GM21515 (cell line): Measurements from ENCODE around the gene ZNF768.
"Not testable (repeated sequence)": the region's sequence is repeated elsewhere in the genome, so short reads cannot be mapped to it uniquely, and the experiment has no call there.

Experiments
- ATAC-seq: cut with Tn5 transposase; IDR thresholded peaks from one replicate; pipeline ENCODE4 v1.9.1; 2021; ENCODE audit not compliant: unreplicated experiment

ZNF768 gene

DNA sequence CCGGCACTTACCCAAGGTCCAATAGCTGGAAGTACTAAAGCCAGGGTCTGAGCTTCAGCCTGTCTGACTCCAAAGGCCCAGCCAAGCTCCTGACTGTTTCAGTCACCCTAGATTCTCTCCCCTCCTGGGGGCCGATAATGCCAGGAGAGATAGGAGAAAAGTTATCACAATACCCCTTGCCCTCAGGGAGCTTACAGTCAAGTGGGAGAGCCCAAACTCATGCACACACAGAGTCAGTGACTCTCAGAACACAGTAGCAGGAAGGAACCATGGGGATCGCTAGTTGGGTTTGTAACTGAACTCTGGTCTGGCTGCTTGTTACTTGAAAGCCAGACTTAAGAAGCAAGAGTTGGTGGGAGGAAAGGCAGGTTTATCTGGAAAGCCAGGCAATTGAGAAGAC lies 14.9 kb downstream of the ZNF768 start:
- ATAC-seq = no peak

DNA sequence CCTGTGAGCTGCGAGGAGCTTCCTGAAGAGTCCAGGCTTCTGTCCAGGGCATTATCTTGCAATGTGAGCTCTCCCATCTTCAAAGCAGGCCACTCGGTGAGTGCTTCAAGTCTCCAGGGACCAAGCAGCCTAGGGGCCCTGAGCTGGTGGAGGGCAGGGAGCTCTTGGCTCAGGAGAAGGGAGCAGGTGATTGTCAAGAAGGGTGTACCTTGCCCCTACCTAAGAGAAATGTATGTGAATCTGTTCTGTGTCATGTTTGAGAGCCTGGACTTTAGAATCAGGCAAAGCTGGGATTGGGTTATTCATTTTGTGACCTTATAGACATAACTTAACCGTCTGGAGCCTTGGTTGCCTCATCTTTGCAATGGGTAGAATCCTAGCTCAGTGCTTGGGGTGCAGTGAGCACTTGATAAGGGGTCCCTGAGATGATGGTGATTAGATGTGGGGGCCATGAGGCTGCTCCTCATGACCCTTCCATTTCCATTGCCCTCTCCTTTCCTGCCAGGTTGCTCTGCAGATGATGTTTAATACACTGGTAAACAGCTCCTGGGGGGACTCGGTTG lies 15.9 kb downstream of the ZNF768 start:
- no peak for ATAC-seq

DNA sequence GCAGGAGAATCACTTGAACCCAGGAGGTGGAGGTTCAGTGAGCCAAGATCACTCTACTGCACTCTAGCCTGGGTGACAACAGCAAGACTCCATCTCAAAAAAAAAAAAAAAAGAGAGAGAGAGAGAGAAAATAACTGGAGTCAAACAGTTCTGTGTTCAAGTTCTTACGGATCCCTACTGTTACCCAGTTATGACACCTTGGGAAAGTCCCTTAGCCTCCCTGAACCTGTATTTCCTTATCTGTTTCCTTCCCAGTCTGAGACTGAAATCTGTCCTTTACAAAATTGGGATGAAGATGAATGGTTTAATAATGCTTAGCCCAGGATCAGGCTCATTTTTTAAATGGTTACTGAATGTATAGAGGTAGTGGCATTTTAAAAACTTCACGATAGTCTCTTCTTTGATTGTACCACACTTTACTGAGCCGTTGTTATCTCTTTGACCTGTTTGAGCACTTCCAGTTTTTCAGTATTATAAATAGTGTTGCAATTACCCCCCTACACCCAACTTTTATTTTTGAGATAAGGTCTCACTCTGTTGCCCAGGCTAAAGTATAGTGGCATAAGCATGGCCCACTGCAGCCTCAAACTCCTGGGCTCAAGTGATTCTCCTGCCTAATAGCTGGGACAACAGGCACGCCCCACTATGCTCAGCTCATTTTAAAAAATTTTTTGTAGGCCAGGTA lies 17.1 kb downstream of the ZNF768 start:
- ATAC-seq = no peak

DNA sequence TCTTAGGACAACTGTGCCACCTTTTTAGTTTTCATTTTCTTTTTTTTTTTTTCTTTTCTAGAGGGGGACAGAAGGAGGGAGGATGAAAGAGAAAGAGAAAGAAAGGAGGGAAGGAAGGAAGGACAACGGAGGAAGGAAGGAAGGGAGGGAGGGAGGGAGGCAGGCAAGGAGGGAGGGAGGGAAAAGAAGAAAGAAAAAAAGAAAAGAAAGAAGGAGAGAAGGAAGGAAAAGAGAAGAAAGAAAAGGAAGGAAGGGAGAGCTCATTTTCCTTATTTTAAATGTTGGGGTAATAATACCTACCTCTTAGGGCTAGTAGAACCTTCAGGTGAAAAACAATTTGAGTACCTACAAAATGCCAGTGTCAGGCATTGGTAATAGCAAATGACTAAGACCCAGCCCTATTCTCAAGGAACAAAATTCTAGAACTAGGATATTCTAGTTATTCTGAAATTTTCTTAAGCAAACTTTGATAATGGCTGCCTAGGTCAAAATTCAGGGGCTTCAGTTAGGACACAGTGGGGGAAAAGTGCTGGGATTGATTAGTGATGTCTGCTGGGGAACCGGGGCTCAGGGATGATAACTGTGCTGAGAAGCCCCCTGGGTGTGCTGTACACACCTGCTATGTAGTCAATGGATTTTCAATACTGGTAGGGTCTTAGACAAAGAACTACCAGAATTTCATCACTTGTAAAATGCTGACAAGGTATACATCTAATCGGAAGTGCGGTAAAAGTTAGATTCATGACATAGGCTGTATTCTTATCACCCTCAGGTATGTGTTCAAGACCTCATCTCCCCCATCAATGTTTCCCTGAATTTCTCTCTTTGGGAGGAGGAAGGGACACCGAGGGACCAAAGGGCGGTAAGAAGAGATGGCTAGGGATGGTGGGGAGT lies 22.7 kb downstream of the ZNF768 start:
- no peak for ATAC-seq

DNA sequence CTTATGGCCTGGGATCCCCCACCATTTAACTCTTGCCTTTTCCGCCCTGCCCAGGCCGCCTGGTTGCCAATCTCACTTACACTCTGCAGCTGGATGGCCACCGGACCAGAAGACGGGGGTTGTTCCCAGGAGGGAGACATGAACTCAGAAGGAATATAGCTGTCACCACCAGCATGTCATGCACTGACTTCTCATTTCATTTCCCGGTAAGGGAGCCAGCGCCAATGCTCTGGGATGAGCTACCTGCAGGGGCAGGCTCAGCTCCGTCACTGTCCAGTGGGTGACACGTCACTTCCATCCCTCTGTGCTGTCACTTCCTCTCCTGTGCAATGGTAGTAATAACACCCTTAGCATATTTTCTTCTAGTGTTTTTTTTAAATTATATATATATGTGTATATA lies 27.1 kb downstream of the ZNF768 start:
- ATAC-seq = no peak

DNA sequence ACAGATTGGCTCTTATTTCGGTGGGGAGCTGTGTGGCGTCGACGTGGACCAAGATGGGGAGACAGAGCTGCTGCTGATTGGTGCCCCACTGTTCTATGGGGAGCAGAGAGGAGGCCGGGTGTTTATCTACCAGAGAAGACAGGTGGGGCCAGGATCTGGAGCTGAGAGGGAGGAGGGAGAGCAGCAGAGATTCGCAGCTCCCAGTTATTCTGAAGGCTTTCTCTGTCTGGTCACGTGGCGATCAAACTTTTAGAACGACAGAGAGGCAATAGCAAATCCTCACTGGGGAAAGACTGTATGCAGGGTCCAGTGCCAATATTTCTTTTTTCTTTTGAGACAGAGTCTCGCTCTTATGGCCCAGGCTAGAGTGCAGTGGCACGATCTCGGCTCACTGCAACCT lies 31.7 kb downstream of the ZNF768 start:
- ATAC-seq = no peak

DNA sequence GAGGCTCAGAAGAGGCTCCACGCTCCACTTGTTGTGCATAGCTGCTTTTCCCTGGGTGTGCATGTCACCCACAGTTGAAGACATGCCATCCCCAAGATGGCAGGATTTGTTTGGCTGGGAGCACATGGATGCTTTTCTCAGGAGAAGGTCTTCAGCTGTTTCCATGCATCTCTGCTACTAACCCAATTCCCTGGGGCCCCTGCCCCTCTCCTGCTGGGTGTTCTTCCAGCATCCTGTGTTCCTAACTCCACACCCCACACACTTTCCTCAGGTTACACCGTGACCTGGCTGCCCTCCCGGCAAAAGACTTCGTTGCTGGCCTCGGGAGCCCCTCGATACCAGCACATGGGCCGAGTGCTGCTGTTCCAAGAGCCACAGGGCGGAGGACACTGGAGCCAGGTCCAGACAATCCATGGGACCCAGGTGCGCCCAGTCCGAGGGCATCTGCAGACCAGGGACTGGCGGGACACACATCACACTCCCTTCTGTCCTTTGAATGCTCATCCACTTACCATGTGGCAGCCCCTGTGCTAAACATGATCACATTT lies 32.4 kb downstream of the ZNF768 start:
- no peak for ATAC-seq

DNA sequence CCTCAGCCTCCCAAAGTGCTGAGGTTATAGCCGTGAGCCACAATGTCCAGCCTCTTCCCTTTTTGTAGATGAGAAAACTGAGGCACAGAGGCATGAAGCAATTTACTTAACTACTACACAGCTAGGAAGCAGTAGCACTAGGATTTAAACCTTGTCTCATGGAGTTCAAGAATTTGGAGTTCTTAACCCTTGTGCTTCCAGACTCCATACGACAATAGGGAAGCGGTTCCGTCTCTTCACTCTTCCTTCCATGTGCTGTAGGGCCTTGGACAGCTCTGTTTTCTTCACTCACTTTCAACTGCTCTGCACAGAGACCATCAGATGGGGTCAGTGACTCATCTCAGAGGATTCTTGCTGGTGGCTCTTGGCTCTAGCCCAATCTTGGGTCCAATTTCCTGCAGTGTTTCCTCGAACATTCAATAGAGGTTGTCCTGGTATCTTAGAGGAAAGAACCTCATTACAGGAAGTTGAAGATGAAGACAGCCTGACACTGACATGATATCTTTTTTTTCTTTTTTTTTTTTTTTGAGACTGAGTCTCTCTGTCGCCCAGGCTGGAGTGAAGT lies 34.5 kb downstream of the ZNF768 start:
- ATAC-seq = no peak

DNA sequence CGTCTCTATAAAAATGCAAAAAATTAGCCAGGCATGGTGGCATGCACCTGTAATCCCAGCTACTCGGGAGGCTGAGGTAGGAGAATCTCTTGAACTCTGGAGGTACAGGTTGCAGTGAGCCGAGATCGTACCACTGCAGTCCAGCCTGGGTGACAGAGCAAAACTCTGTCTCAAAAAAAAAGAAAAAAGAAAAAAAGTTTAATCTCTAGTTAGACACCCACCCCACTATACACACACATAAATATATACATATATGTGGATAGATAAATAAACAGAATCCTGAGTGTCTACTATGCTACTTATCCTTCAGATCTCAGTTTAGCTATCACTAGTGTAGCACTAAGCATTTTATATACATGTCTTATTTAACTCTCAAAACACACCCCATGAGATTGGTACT lies 35.1 kb downstream of the ZNF768 start:
- no peak for ATAC-seq

DNA sequence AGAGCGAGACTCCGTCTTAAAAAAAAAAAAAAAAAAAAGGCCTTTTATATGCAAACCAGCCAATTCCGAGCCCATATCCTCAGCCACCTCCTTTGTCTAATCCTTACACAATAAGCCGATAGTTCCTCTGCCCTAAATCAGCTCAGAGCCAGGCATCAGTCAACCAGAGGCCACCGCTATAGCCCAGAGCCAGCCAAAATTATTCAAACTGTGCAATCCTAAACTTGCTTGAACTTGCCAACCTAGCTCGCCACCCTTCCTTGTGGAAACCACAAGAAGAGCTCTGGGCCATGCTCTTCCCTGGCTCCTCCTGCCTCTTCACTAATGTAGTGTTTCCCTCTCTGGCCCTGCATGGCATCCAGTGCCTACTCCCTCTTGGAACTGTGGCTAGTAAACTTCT lies 36.2 kb downstream of the ZNF768 start:
- ATAC-seq = no peak

DNA sequence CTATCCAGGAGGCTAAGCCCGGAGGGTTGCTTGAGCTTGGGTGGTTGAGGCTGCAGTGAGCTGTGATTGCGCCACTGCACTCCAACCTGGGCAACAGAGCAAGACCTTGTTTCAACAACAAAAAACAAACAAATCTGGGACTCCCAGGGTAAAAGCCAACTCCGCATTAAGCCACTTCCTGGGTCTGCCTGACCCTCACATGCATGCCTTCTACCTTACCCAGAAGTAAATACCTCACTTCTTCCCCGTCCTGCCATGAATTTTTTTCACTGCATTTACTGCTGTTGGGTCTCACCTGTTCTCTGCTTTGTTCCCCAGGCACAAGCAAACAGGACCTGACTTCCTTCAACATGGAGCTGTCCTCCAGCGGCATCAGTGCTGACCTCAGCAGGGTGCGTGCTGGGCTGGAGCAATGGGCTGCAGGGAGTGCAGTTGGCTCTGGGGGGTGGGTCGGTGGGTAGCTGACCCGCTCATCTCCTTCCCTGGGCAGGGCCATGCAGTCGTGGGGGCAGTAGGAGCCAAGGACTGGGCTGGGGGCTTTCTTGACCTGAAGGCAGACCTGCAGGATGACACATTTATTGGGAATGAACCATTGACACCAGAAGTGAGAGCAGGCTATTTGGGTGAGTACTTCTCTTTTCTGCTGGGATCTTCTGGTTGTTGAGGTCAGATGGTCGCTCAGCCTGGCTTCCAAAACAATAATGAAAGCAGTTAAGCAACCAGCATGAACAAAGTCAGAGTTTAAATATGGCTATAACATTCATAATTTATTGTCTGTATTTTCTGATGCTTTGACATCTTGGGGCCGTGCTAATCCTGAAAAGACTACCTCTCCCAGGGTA lies 37.4 kb downstream of the ZNF768 start:
- no peak for ATAC-seq

DNA sequence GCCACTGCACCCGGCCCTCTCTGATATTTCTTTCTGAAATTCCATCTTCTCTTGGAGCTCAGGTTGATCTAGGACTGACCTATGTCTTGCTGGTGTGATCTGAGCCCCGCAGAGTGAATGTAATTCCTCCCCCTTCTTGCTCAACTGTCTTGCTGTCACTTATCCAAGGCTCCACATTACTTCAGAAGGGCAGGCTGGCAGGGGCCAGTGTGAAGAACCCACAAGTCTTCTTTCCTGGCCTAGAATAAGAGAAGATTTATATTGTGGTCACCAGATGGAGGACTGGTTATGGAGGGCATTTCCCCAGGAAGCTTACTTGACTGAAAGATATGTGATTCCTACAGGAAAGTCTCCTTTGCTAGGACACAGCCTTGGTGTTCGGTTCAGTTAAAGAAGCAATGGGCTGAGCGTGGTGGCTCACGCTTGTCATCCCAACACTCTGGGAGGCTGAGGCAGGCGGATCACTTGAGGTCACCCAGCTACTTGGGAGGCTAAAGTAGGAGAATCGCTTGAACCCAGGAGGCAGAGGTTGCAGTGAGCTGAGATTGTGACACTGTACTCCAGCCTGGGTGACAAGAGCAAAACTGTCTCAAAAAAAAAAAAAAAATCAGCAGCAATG lies 40.4 kb downstream of the ZNF768 start:
- ATAC-seq = no peak

DNA sequence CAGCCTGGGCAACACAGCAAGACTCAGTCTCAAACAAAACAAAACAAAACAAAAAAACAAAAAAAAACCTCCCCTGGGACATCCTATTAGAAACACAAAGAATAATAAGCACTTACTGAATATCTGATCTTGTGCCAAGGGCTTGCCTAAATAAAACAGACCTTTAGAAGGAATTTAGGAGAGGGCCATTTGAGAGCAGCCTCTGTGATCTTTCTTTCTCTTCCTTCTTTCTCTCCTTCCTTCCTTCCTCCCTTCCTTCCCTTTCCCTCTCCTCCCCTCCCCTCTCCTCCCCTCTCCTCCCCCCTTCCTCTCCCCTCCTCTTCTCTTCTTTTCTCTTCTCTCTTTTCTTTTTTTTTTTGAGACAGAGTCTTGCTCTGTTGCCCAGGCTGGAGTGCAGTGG lies 41.5 kb downstream of the ZNF768 start:
- no peak for ATAC-seq

DNA sequence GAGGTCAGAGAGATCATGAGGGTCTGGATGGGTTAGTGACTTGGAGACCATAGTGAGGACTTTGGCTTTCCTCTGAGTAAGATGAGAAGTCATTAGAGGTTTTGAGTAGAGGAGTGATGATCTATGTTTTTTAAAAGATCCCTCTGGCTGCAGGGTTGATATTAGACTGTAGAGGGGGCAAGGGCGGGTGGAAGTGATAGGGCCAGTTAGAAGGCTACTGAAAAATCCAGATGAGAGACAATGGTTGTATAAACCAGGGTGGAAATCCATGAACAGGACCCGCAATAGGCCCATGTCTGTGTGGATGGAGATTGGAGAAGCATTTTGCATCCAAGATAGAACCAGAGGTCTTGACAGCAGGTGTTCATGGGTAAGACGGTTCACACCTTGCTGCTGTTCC lies 44.0 kb downstream of the ZNF768 start:
- ATAC-seq = no peak

DNA sequence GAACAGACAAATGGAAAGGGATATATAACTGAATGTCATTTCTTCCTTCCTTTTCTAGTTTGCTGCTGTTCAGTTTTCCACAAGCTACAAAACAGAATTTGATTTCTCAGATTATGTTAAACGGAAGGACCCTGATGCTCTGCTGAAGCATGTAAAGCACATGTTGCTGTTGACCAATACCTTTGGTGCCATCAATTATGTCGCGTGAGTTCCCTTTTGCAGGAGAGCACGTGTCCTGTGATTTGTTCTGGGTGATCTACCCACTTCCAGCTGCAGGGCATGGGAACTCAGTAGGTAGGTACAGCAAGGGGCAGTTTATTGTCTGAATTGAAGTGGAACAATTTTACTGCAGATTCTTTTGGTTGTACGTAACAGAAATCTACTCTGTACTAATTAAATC lies 45.0 kb downstream of the ZNF768 start:
- ATAC-seq = no peak

DNA sequence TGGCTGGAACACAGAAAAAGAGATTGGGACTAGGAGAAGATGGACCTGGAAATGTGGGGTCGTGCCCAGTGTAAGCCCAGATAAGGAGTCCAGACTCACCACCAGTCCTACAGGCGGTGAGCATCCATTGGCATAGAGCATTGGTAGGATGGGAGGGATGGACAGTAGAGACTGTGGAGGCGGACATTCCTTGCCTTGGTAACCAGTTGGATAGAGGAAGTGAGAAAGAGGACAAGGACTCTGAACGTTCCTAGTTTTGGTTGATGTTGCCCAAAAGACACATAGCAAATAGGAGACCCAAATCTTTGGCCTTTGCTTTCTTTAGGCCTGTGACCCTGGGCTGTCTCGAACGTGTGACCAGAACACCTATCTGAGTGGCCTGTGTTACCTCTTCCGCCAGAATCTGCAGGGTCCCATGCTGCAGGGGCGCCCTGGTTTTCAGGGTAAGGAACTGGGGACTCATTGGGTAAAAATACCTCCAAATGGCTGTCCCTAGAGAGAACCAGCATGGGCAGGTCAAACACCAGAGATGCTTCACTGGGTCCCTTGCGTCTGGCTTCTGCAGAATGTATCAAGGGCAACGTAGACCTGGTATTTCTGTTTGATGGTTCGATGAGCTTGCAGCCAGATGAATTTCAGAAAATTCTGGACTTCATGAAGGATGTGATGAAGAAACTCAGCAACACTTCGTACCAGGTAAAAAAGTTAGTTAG lies 47.4 kb downstream of the ZNF768 start:
- ATAC-seq = no peak

DNA sequence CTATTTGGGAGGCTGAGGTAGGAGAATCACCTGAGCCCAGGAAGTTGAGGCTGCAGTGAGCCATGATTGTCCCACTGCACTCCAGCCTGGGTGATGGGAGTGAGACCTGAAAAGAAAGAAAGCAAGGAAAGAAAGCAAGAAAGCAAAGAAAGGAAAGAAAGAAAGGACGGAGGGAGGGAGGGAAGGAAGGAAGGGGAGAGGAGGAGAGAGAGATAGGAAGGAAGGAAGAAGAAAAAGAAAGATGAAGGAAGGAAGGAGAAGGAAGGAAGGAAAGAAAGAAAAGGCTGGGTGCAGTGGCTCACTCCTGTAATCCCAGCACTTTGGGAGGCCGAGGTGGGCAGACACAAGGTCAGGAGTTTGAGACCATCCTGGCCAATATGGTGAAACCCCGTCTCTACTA lies 48.6 kb downstream of the ZNF768 start:
- ATAC-seq = not testable (repeated sequence)

DNA sequence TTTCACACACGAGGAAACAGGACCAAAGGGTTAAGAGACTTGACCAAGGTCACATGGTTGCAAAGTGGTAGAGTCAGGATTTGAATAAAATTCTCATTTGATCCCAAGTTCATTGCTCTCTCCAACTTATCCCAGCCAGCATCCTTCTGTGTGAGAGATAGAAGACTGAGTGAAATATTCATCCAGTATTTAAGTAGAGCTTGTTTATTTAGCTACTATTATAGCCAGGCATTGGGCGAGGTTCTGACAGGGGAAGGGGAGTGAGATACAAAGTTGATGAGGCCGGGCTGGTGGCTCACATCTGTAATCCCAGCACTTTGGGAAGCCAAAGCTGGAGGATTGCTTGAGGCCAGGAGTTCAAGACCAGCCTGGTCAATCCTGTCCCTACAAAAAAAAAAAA lies 49.4 kb downstream of the ZNF768 start:
- ATAC-seq = no peak

DNA sequence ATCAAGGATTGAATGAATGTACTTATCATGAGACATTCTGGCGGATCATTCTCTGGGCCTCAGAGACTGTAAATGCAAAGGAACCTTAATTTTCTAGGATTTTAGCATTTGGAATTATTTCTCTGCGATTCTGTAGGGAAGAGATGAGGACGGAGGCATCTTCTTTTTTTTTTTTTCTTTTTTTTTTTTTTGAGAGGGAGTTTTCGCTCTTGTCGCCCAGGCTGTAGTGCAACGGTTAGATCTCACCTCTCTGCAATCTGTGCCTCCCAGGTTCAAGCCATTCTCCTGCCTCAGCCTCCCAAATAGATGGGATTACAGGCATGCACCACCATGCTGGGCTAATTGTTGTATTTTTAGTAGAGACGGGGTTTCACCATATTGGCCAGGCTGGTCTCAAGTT lies 51.7 kb downstream of the ZNF768 start:
- ATAC-seq = no peak

DNA sequence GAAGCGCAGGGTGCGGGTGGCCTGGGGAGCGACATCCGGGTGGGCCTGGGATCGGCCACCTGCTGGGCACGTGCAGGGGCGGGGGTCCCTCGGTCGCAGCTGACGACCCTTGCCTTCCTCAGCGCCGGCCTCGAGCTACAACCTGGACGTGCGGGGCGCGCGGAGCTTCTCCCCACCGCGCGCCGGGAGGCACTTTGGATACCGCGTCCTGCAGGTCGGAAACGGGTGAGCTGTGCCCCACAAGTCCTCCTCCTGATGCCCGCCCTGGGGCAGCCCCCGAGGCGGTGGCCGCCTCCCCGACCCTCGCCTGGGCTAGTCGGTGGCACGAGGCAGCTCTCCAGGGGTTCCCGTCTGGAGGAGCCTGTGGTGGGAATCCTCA lies 52.3 kb downstream of the ZNF768 start:
- no peak for ATAC-seq
